Neural progenitor cell (in vitro differentiated cells): ENCODE measurements around the gene ZC3H18.

Experiments
- CTCF ChIP-seq: fragments of 200-600 bp; sonication (generic); IDR thresholded peaks from 2 replicates; pipeline ENCODE4 v1.5.1; 2017; ENCODE audit warnings: antibody characterized with exemption, mild to moderate bottlenecking
- EZH2phosphoT487 ChIP-seq: fragments of 200-600 bp; sonication (generic); IDR thresholded peaks from 2 replicates; pipeline ENCODE4 v1.6.1; 2017; ENCODE audit warnings: antibody characterized with exemption

- TF ChIP-seq EZH2phosphoT487 = no peak
- TF ChIP-seq CTCF = no peak
Observed at GRCh38 chr16:88680554-88681083, 110.4 kb downstream of the ZC3H18 start.
